Measurements from ENCODE around the gene AGO3. TPM values are rescaled to one million over a fixed set of nuclear protein-coding genes. Genes with fewer than 3 reads are reported as not detected.

AGO3 gene
- total and polyA plus RNA-seq, 2 of the 13 experiments (the other 11 are each of a cell fraction or from before 2014, with no cell fraction given): 21.2 to 27.1 TPM

DNA sequence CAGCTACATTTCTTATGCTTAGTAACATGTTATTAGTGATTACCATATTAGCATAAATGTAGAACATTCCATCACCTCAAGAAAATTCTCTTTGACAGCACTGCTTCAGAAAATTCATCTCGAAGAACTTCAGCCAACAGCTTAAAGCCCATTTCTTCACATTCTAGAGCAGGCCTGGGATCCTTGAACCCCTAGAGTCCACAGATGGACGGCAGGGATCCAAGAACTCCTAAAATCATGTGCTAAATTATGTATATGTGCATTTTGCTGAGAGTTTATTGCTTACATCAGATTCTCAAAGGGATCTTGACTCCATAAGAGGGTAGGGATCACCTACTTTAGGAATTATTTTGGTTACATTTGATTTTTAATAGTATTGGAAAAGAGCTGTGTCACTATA lies 76.8 kb downstream of the AGO3 start:
- peaks cover 0 to 6% of the 10 kb centered on the region in 2 experiments; a peak in 1 of 5 replicates for H3K36me3 ChIP-seq (replicated peaks in 1 of 2; ENCODE audit: control insufficient read depth in 1 of 2, insufficient read depth in 2 of 2, low read length in 2 of 2)
- no peaks in the 10 kb centered on the region for H3K9me3 ChIP-seq (ENCODE audit: low read length)
- WGBS (ENCODE audit: low lambda C conversion rate): 96% methylated on average over 2 of the region's 2 CpGs
- ChIA-PET POLR2A (no interaction called here), CTCF (ENCODE audit: low intra/inter-chr PET ratio, low total read pairs) (no interaction called here)
- DNase-seq (ENCODE audit: low spot score) (no peak), FAIRE-seq (no peak), ATAC-seq (no peak)
- TF ChIP-seq, protein P1, sequence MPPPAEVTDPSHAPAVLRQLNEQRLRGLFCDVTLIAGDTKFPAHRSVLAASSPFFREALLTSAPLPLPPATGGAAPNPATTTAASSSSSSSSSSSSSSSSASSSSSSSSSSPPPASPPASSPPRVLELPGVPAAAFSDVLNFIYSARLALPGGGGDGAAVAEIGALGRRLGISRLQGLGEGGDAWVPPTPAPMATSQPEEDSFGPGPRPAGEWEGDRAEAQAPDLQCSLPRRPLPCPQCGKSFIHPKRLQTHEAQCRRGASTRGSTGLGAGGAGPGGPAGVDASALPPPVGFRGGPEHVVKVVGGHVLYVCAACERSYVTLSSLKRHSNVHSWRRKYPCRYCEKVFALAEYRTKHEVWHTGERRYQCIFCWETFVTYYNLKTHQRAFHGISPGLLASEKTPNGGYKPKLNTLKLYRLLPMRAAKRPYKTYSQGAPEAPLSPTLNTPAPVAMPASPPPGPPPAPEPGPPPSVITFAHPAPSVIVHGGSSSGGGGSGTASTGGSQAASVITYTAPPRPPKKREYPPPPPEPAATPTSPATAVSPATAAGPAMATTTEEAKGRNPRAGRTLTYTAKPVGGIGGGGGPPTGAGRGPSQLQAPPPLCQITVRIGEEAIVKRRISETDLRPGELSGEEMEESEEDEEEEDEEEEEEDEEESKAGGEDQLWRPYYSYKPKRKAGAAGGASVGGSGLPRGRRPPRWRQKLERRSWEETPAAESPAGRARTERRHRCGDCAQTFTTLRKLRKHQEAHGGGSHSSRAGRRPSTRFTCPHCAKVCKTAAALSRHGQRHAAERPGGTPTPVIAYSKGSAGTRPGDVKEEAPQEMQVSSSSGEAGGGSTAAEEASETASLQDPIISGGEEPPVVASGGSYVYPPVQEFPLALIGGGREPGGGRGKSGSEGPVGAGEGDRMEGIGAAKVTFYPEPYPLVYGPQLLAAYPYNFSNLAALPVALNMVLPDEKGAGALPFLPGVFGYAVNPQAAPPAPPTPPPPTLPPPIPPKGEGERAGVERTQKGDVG (CRISPR knock-in tag; IDR thresholded peaks at IDR 0.05; ENCODE audit: borderline replicate concordance): no peak
- TF ChIP-seq ZSCAN25 (CRISPR knock-in tag; IDR thresholded peaks at IDR 0.05): no peak
- TF ChIP-seq ZNF501 (CRISPR knock-in tag; IDR thresholded peaks at IDR 0.05): no peak
- no peak for TF ChIP-seq PITX1 (CRISPR knock-in tag; IDR thresholded peaks at IDR 0.05)
- no peak for TF ChIP-seq ESRRA (CRISPR knock-in tag; IDR thresholded peaks at IDR 0.05; ENCODE audit: low read depth)
- TF ChIP-seq KDM3A (CRISPR knock-in tag; IDR thresholded peaks at IDR 0.05; ENCODE audit: low read depth): no peak
- TF ChIP-seq HNRNPK (IDR thresholded peaks at IDR 0.05; ENCODE audit: low read depth, low read length, poor library complexity, severe bottlenecking): no peak
- TF ChIP-seq ZNF205 (CRISPR knock-in tag; IDR thresholded peaks at IDR 0.05): no peak
- no peak for TF ChIP-seq PHB2 (IDR thresholded peaks at IDR 0.05; ENCODE audit: partially characterized antibody)
- no peak for TF ChIP-seq SMYD3 (CRISPR knock-in tag; IDR thresholded peaks at IDR 0.05)
- no peak for TF ChIP-seq HNRNPL (IDR thresholded peaks at IDR 0.05; ENCODE audit: low read depth, low read length)
- no peak for TF ChIP-seq ZNF570 (CRISPR knock-in tag; IDR thresholded peaks at IDR 0.05; ENCODE audit: borderline replicate concordance)
- H3K9ac ChIP-seq (ENCODE audit: insufficient read depth, low read depth, low read length): no peak overlapping the region
- in situ Hi-C loops (cut with HindIII; ENCODE audit: extremely low pct_ligation_motif_present, low pct_unique_long_range_greater_than_20kb): no loop called here
- no TSS peak for BruUV-seq (replicated peaks)
- no peak overlapping the region for H2AFZ ChIP-seq (ENCODE audit: low read length)
- H3K4me3 ChIP-seq (replicated peaks in 1 of 3; ENCODE audit: insufficient read depth in 1 of 3, low read depth in 2 of 3, low read length in 3 of 3): no peak overlapping the region
- no peak overlapping the region for H3K27ac ChIP-seq (ENCODE audit: extremely low read length, insufficient read depth, low read length)
- no peaks in the 10 kb centered on the region for H3K4me1 ChIP-seq (ENCODE audit: insufficient read depth, low read length)
- H4K20me1 ChIP-seq (ENCODE audit: insufficient read depth, low read length): no peaks in the 10 kb centered on the region
- no peaks in the 10 kb centered on the region for H3K27me3 ChIP-seq (ENCODE audit: control insufficient read depth in 1 of 2, insufficient read depth in 2 of 2, low read length in 2 of 2)
- intact Hi-C loops (cut with micrococcal nuclease; ENCODE audit: unreplicated experiment): no loop called here
- H3K79me2 ChIP-seq (ENCODE audit: insufficient read depth, low read length): no peaks in the 10 kb centered on the region
- H3K4me2 ChIP-seq (ENCODE audit: low read depth, low read length): no peak overlapping the region
